Hypothalamus (tissue), 51 donors: ENCODE data around the gene VPS4A.
"Not testable (repeated sequence)": the region's sequence is repeated elsewhere in the genome, so short reads cannot be mapped to it uniquely, and the experiment has no call there.

Source experiments
- DNase-seq, 51 donors: peaks; one replicate each; lab custom pipeline; 2025; lab: John Stamatoyannopoulos, UW

VPS4A gene

GRCh38 chr16:69310653-69311532 is at the start of gene VPS4A:
Gene VPS4A, plus strand, starts transcription at chr16:69311350. Its CDS starts 162 bp downstream, at chr16:69311512.
- DNase-seq: peak; percentile 60 to 98 (median 95)

GRCh38 chr16:69266334-69267063 is 44.7 kb upstream of the VPS4A start:
- no peak for DNase-seq

GRCh38 chr16:69267633-69268032 is 43.5 kb upstream of the VPS4A start:
- DNase-seq: no peak

- no peak for DNase-seq
These were observed 40.8 kb upstream of the VPS4A start for GRCh38 chr16:69270395-69270794.

- no peak for DNase-seq
These were observed 40.3 kb upstream of the VPS4A start for GRCh38 chr16:69270831-69271230.

- DNase-seq: no peak
These were observed 38.1 kb upstream of the VPS4A start for GRCh38 chr16:69273009-69273408.

- DNase-seq: no peak
These were observed 36.4 kb upstream of the VPS4A start for GRCh38 chr16:69274699-69275235.

GRCh38 chr16:69276148-69277115 is 34.7 kb upstream of the VPS4A start:
- no peak for DNase-seq

GRCh38 chr16:69277413-69277812 is 33.7 kb upstream of the VPS4A start:
- DNase-seq: no peak

- no peak for DNase-seq
These were observed 27.3 kb upstream of the VPS4A start for GRCh38 chr16:69283851-69284250.

- DNase-seq: no peak
These were observed 25.9 kb upstream of the VPS4A start for GRCh38 chr16:69285240-69285639.

- DNase-seq: peak in 3 of 51 donors; percentile 7 to 40 (median 39)
These were observed 24.0 kb upstream of the VPS4A start for GRCh38 chr16:69286941-69287713.

GRCh38 chr16:69291657-69292056 is 19.5 kb upstream of the VPS4A start:
- DNase-seq: not testable (repeated sequence)

GRCh38 chr16:69293401-69293800 is 17.7 kb upstream of the VPS4A start:
- no peak for DNase-seq

GRCh38 chr16:69294051-69294450 is 17.1 kb upstream of the VPS4A start:
- no peak for DNase-seq

- not testable (repeated sequence) for DNase-seq
These were observed 14.4 kb upstream of the VPS4A start for GRCh38 chr16:69296771-69297170.

- no peak for DNase-seq
These were observed 12.9 kb upstream of the VPS4A start for GRCh38 chr16:69298261-69298660.

GRCh38 chr16:69301187-69301586 is 10.0 kb upstream of the VPS4A start:
- no peak for DNase-seq

GRCh38 chr16:69301861-69302260 is 9.3 kb upstream of the VPS4A start:
- no peak for DNase-seq

GRCh38 chr16:69302301-69302700 is 8.8 kb upstream of the VPS4A start:
- no peak for DNase-seq
